C4-2B (cell line): ENCODE data around the gene ERC2.

Experiments
- H3K27ac ChIP-seq: fragments of 450-650 bp; 2 replicates; pipeline ENCODE4 v1.5.1; 2017
- ZFX ChIP-seq: fragments of 450-650 bp; IDR thresholded peaks from 2 replicates; pipeline ENCODE4 v1.6.1; 2017
- TF ChIP-seq, protein P1 (sequence below): fragments of 450-650 bp; conservative IDR thresholded peaks from 2 replicates; pipeline ENCODE4 v1.5.1; 2017; ENCODE audit warnings: mild to moderate bottlenecking

Gene ERC2

DNA sequence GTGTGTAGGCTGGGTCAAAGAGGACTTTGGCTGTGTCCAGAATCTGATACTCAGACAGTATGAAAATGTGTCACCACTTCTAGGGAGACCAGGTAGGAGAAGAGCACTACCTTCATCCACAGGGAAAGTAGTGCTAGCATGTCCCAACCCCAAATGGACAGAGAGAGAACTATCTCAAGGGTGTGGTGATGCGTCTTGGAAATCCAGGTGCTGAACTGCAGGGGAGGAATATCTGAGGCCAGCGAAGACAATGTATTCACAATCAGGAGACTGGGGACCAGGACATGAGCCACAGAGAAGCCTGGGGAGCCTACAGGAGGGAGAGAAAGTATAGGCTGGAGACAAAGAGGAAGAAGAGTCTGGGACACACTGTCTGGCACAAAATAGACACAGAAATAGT is 829.1 kb downstream of the ERC2 start:
- no peak for TF ChIP-seq ZFX
- TF ChIP-seq, protein P1, sequence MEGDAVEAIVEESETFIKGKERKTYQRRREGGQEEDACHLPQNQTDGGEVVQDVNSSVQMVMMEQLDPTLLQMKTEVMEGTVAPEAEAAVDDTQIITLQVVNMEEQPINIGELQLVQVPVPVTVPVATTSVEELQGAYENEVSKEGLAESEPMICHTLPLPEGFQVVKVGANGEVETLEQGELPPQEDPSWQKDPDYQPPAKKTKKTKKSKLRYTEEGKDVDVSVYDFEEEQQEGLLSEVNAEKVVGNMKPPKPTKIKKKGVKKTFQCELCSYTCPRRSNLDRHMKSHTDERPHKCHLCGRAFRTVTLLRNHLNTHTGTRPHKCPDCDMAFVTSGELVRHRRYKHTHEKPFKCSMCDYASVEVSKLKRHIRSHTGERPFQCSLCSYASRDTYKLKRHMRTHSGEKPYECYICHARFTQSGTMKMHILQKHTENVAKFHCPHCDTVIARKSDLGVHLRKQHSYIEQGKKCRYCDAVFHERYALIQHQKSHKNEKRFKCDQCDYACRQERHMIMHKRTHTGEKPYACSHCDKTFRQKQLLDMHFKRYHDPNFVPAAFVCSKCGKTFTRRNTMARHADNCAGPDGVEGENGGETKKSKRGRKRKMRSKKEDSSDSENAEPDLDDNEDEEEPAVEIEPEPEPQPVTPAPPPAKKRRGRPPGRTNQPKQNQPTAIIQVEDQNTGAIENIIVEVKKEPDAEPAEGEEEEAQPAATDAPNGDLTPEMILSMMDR: no peak
- no peak overlapping the region for H3K27ac ChIP-seq

DNA sequence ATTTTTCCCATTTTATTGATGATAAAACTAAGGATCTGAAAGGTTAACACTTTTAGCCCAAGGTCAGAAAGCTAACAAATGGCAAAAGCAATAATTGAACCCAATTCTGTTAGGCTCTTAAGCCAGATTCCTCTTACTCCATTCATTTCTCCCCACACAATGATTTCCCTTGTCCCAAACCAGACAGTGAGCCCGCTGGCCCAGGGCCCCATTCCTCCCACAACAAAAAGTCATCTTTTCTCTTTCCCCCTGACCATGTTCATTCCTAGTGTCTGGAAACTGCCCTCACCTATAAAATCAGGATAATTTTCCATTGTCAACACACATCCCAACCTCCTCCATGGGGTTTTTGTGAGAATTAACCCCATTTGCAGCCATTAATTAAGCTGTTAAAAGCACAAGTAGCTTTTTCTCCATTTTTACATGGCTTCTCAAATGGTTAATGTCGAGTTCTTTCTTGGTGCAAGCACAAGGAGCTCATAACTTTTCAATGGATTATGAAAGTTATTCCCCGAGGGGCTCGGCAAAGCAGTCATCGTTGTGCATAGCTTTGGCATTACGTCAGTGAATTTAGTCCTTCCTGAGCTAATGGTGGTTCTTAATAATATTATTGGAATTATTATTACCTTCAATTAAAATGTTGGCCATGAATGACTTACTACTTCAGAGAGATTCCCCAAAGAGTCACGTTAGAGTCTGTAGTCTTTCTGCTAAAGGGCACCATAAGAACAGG is 830.2 kb downstream of the ERC2 start:
- TF ChIP-seq ZFX: no peak
- H3K27ac ChIP-seq: no peak overlapping the region

DNA sequence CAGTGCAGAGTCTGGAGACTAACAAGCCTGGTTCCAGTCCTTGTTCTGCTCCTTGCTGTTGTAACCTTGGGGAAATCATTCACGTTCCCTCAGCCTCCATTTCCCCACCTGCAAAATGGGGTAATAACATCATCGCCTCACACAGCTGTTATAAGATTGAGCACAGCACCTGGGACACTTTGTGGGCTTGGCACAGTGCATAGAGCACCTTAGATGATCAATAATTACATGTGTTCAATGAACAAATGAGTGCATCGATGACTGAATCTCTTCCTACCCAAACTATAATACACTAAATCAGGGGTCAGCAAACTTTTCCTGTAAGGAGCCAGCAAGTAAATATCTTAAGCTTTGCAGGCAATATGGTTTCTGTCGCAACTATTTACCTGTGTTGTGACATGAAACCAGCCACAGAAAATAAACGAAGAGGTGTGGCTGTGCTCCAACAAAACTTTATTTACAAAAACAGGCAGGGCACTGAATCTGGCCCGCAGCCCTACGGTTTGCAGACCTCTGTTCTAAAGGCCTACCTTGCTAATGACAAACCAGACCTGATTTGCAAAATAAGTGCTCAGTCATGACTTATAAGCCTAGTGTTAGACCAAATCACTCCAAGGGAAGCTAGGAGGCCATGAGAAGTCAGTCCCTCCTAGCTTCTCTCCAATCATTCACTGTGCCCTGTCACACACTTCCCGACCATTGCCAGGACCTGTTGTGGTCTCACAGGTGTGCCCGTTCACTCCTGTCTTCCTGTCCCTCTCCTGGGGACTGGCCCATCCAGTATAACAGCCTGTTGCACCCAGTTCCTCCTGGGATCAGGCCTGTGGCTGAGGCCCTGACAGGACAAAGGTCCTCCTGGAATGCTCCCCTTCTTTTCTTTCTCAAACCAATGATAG is 831.7 kb downstream of the ERC2 start:
- H3K27ac ChIP-seq: peak overlapping the region; percentile 25
- TF ChIP-seq, protein P1: no peak
- TF ChIP-seq ZFX: no peak

DNA sequence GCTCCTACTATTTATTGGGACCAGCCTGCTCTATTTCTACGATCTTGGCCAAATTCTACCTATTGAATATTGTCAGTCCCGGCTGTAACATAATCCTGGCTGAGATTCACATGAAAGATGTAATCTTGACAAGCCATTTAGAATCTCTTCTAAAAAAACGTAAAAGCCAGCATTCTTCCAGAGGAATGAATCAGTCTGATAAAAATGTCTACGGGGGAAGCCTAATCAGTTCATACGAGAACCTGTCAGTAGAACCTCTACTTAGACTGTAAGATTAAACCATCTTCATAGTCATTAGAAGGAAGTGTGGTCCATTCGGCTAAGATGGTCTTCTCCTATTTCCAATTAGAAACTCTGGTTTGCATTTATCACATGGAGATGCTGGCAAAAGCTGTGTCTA is 833.9 kb downstream of the ERC2 start:
- TF ChIP-seq ZFX: no peak
- TF ChIP-seq, protein P1: no peak
- no peak overlapping the region for H3K27ac ChIP-seq

DNA sequence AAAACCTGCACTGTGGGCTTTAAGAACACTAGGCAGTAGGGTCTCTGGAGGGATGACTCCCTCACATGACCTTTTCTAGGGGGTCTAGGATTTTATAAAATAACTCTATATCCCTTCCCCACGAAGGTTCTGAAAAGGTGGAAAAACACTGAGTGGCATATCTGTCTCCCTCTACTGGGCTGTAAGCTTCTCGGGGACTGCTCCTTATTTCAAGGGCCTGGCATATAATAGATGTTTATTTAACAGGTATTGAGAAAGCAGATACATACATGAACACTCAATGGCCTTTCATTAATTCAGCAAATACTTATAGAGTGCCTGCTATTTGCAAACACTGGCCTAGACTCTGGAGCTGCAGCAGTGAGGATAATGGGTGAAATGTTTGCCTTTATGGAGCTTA is 834.9 kb downstream of the ERC2 start:
- no peak overlapping the region for H3K27ac ChIP-seq
- TF ChIP-seq ZFX: no peak
- TF ChIP-seq, protein P1: peak; percentile 13; the same call in 1 of the 2 replicates

DNA sequence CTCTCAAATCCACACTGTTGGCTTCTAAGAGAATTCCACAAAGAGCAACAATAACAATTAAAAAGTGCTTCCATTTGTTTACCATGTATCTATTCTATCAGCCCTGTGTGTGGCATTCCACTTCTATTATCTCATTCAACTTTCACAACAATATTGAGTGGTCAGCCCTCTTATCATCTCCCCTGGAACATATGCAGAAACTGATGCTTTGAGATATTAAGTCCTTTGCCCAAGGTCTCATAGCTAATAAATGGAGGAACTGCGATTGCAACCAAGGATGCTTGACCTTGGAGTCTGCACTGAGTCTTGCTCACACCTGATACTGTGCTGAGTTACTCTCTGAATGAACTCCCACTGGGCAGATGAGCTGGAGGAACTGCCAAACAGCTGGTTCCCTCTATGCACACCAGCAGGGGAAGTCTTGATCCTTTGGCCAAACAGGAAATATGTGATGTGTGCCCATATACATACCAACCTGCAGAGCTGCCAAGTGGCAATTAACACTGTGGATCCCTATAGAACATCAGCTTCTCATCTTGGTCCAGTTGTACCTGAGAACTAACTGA is 836.4 kb downstream of the ERC2 start:
- TF ChIP-seq ZFX: no peak
- TF ChIP-seq, protein P1: no peak
- H3K27ac ChIP-seq: no peak overlapping the region

DNA sequence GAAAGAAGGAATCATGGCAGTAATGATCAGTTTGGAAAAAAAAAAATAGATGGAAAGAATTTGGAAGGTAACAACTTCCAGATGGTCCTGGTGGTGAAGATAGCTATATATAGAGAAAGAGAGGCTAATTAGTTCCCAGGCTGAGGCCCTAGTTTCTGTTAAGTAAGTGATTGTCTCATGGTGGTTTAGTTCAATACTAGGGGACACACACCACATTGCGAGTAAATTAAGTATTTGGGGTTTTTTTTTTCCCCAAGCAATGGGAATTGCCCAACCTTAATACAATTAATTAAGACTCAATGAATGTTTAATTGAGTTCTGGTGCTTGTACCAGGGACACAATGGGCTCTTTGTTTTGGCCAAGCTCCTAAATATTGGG is 837.4 kb downstream of the ERC2 start:
- TF ChIP-seq ZFX: no peak
- TF ChIP-seq, protein P1: no peak
- H3K27ac ChIP-seq: no peak overlapping the region
